HG03175 (cell line): ENCODE measurements around the gene YJEFN3.

Experiments
- ATAC-seq: cut with Tn5 transposase; IDR thresholded peaks from one replicate; pipeline ENCODE4 v1.9.1; 2021; ENCODE audit warnings: mild to moderate bottlenecking, moderate library complexity; ENCODE audit not compliant: unreplicated experiment

Gene YJEFN3

DNA sequence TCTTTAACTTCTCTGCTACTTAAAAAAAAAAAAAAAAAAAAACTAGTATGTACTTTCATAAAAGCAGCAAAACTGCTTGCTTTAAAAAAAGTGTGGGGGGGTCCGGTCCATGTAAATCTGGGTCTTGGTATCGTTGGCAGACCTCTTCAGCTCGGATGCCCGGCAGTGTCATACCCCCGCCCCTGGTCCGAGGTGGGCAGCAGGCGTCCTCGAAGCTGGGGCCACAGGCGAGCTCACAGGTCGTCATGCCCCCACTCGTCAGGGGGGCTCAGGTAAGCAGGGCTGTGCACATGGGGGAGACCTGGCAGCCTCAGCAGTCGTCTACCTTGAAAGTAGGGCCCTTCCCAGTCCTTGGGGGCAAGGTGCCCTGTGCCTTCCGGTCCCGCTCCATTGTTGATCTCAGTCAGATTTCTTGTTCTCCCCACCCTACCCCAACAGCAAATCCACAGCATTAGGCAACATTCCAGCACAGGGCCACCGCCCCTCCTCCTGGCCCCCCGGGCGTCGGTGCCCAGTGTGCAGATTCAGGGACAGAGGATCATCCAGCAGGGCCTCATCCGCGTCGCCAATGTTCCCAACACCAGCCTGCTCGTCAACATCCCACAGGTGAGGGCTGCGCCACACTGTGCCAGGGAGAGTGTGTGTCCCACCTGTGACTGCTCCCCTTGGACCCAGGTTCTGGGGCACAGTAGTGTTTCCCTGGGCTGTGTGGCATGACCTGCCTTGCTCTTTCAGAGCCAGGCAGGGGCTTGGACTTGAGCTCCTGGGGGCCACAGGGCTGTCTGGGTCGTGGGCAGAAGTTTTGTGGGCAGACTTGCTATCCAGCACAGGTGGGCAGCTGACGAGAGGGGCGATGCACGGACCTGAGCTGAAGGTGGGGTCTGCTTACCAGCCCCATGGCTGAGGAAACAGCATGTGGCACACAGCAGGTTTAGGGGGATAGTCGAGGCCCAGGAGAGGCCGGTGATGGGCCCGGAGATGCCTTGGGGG lies 32.8 kb upstream of the YJEFN3 start:
- no peak for ATAC-seq

DNA sequence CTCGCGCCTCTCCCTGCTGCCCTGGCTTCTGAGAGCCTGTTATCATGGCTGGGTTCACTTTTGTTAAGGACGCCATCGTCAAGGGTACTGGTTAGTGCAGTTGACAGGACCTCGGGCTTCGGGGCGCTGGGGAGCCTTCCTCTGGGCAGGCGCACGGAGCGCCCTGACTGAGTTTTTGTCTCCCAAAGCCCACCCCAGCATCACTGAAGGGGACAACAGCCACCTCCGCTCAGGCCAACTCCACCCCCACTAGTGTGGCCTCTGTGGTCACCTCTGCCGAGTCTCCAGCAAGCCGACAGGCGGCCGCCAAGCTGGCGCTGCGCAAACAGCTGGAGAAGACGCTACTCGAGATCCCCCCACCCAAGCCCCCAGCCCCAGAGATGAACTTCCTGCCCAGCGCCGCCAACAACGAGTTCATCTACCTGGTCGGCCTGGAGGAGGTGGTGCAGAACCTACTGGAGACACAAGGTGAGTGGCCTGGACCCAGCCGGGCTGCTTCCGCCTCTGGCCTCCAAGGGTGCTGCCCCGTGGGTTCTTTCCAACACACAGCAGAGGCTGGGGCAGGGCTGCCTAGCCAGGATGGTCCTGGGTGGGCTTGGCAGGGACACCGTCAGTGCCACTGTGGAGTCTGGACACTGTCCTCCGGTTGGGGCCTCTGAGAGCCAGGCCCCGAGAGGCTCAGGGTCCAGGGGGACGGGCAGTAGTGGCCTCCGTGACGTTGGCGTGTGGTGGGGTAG lies 30.3 kb upstream of the YJEFN3 start:
- no peak for ATAC-seq

DNA sequence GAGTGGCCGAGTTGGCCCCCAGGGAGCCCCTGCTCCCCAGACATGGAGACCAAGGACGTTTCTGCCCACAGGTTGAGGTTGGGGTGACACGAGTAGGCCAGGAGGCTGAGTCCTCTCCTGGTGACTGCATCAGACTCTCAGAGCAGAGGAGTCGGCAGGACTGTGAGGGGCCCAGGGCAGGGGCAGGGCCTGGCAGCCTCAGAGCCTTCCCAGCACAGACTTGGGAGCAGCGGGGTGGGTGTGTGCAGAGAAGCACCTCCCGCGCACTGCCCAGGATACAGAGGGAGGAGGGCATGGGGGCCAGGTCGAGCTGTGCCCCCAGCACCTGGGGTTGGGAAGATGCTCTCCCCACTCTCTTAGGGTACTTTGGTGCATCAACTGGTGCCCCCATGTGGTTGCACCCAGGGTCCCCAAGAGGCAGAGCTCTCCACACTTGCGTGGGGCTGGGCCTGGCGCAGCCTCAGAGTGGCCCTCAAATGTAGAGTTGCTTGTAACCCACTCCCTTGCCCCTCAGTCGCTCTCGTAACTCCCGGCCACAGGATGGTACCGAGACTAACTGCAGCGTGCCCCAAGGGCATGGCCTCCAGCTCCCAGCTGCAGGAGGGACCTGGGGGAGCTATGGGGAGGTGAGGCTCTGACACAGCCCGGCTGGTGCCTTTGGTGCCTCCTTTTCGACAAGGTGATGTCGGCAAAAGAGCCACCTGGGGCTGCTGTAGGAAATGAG lies 29.3 kb upstream of the YJEFN3 start:
- no peak for ATAC-seq

GRCh38 chr19:19500975-19501644 lies 27.6 kb upstream of the YJEFN3 start:
- no peak for ATAC-seq

DNA sequence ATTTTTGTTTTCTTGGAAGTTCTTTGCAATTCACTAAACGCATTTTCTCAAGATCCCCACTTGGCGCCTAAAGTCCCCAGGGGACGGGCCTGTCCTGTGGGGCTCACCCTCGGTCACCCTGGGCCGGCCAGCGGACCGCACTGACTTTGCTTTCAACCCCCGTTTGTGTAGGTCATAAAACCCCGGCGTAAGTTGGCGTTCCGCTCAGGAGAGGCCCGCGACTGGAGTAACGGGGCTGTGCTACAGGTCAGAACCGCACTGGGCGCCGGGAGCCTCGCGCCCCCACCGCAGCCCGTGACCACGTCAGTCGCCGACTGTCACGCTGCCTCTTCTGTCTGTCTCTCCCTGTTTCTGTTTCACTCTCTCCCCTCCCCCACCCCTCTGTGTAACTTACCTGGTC lies 26.9 kb upstream of the YJEFN3 start:
- ATAC-seq = no peak

- ATAC-seq = no peak
These were observed 26.4 kb upstream of the YJEFN3 start for GRCh38 chr19:19502281-19502680.

- no peak for ATAC-seq
These were observed 25.7 kb upstream of the YJEFN3 start for GRCh38 chr19:19502808-19503602.

- no peak for ATAC-seq
These were observed 23.7 kb upstream of the YJEFN3 start for GRCh38 chr19:19504754-19505668.

- no peak for ATAC-seq
These were observed 22.9 kb upstream of the YJEFN3 start for GRCh38 chr19:19505669-19506326.

GRCh38 chr19:19506592-19506991 lies 22.1 kb upstream of the YJEFN3 start:
- ATAC-seq = no peak

- no peak for ATAC-seq
These were observed 21.4 kb upstream of the YJEFN3 start for GRCh38 chr19:19507354-19507753.

DNA sequence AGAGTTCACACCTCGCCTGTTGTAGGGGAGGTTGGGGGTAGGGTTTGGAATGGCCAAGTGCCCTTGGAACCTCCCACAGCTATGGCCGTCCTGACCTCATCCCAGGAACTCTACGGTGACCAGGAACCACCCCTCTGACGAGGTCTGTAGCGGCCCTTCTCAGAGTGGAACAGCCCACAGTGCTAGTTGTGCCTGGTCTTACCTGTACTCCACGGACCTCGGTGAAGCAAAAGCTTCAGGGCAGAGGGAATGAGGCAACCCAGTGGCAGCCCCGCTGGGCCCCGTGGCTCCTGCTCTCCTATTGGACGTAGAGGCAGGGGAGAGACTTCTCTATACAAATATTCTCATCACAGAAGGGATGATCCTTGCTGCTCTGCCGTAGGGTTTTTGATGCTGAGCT lies 20.5 kb upstream of the YJEFN3 start:
- ATAC-seq = no peak

DNA sequence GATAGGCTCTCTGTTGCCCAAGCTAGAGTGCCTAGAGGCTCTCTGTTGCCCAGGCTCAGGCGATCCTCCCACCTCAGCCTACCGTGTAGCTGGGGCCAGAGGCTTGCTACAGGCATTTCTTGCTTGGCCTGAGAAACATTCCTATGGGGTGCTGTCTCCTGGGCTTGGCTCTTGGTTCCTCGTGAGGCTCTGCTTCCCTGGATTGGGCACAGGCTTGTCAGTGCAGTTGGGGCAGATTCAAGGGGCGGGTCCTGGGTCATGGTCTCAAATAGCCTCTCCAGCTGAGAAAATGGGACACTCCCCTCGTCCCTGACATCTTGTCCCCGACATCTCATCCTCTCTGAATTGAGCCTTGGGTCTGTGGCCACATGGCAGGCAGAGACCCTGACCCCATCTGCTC lies 18.3 kb upstream of the YJEFN3 start:
- ATAC-seq = no peak

DNA sequence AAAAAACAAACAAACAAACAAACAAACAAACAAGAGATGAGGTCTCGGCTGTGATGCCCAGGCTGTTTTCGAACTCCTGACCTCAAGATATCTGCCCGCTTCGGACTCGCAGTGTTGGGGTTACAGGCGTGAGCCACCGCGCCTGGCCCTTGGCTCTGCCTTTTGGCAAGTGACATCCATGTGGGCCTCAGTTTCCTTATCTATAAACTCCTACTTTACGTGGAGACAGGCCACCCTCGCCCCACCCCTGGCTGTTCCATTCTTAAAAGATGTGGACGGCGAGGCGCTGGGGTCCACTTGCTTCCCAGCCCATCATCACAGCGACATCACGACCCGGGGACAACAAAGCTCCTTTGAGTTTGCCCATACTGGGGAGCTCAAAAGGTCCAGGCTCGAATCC lies 15.0 kb upstream of the YJEFN3 start:
- no peak for ATAC-seq

DNA sequence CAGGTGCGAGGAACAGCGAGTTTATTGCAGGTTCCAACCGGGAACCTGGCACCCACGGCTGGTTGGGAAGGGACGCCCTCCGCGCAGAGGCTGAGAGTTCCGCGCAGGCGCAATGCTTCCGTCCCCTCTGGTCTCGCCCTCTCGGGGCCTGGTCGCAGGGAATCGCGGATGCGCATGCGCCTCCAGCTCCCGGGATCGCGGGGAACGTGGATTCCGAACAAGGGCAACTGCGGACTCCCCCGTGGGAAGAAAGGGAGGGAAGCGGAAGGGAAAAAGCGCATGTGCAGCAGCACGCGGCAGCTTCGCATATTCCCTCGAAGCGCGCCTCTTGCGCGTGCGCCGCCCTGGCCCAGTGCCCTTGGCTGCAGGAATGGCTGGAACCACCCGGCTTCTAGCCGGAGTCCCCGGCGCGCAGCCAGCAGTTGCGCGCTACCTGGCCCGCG lies 14.5 kb upstream of the YJEFN3 start:
- no peak for ATAC-seq

GRCh38 chr19:19514881-19515641 lies 13.7 kb upstream of the YJEFN3 start, which contains the start of gene TSSK6:
TSSK6 (minus strand) TSS chr19:19515548; CDS start chr19:19515427, 121 bp downstream.
- ATAC-seq = no peak
